ENCODE results near the gene KIF26B. TPM values are rescaled to one million over a fixed set of nuclear protein-coding genes. Genes with fewer than 3 reads are reported as not detected.
A peak's percentile ranks its signal among the peaks of the same experiment; 100 is the strongest.

The KIF26B gene
- total and polyA plus RNA-seq, 2 experiments from 2014 or later = 0.03 to 0.76 TPM

DNA sequence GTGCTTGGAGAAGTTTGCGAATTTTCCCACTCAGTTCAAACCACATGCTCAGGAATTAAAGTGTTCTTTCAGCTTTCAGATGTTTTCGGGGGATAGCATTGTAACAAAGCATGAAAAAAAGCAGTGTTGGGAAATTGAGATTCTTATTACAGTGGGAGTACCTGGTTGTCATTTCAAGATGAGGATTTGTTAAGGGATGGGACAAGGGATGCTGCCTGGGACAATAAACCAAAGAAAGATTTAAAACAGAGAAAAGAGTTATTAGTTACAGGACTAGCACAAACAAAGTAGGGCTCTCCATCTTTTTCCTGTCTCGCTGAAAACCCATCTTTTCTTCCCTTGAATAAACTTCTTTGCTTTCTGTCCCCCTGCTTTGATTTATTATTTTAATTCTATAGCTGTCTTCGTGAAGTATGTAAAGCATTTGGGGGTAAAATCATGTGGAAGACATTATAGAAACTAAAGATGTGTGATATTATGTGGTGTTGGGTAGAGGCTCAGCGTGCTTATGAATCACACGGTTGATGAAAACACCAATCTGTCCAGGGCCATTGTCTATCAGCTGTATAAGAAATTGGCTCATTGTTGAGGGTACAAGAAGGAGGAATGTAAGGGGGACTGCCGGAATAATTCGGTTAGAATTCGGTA, 277.6 kb downstream of the KIF26B start:
- H3K36me3 Mint-ChIP-seq (ENCODE audit: low read depth) = no peaks in the 10 kb centered on the region
- Histone ChIP-seq H3K4me1 (ENCODE audit: insufficient read depth) (no peaks in the 10 kb centered on the region), H3K27ac (ENCODE audit: low read depth) (no peak overlapping the region)

More for the DNA sequence above, 277.6 kb downstream of the KIF26B start:
- Histone ChIP-seq H4K20me1 (replicated peaks; ENCODE audit: insufficient read depth) (no peaks in the 10 kb centered on the region), H2AFZ (peak overlapping the region; percentile 59; the same call in 1 of the 2 replicates), H3K4me3 (no peak overlapping the region), H3K4me2 (no peak overlapping the region), H3F3A (replicated peaks; ENCODE audit: low read depth) (no peaks in the 10 kb centered on the region), H3K9me2 (ENCODE audit: insufficient read depth) (no peaks in the 10 kb centered on the region), H3K36me3 (ENCODE audit: insufficient read depth) (no peaks in the 10 kb centered on the region), H3K79me2 (replicated peaks; ENCODE audit: insufficient read depth) (no peaks in the 10 kb centered on the region), H3K27me3 (ENCODE audit: insufficient read depth) (no peaks in the 10 kb centered on the region)
- no peak overlapping the region for H3K4me3 Mint-ChIP-seq
- TF ChIP-seq EZH2 (IDR thresholded peaks at IDR 0.05; ENCODE audit: low read depth, unreplicated experiment) (no peak), NANOG (IDR thresholded peaks at IDR 0.05; ENCODE audit: borderline replicate concordance) (no peak), EZH2phosphoT487 (IDR thresholded peaks at IDR 0.05; ENCODE audit: unreplicated experiment) (no peak), JUNB (IDR thresholded peaks at IDR 0.05; ENCODE audit: unreplicated experiment) (no peak), STAT1 (IDR thresholded peaks at IDR 0.05; ENCODE audit: unreplicated experiment) (no peak), CREB1 (CRISPR knock-in tag; IDR thresholded peaks at IDR 0.05; ENCODE audit: low read depth) (no peak), POLR2AphosphoS5 (IDR thresholded peaks at IDR 0.05; ENCODE audit: low read depth) (no peak), ZNF331 (CRISPR knock-in tag; IDR thresholded peaks at IDR 0.05; ENCODE audit: low read depth) (no peak), ZNF114 (CRISPR knock-in tag; IDR thresholded peaks at IDR 0.05) (no peak)
- TF ChIP-seq, protein P1, sequence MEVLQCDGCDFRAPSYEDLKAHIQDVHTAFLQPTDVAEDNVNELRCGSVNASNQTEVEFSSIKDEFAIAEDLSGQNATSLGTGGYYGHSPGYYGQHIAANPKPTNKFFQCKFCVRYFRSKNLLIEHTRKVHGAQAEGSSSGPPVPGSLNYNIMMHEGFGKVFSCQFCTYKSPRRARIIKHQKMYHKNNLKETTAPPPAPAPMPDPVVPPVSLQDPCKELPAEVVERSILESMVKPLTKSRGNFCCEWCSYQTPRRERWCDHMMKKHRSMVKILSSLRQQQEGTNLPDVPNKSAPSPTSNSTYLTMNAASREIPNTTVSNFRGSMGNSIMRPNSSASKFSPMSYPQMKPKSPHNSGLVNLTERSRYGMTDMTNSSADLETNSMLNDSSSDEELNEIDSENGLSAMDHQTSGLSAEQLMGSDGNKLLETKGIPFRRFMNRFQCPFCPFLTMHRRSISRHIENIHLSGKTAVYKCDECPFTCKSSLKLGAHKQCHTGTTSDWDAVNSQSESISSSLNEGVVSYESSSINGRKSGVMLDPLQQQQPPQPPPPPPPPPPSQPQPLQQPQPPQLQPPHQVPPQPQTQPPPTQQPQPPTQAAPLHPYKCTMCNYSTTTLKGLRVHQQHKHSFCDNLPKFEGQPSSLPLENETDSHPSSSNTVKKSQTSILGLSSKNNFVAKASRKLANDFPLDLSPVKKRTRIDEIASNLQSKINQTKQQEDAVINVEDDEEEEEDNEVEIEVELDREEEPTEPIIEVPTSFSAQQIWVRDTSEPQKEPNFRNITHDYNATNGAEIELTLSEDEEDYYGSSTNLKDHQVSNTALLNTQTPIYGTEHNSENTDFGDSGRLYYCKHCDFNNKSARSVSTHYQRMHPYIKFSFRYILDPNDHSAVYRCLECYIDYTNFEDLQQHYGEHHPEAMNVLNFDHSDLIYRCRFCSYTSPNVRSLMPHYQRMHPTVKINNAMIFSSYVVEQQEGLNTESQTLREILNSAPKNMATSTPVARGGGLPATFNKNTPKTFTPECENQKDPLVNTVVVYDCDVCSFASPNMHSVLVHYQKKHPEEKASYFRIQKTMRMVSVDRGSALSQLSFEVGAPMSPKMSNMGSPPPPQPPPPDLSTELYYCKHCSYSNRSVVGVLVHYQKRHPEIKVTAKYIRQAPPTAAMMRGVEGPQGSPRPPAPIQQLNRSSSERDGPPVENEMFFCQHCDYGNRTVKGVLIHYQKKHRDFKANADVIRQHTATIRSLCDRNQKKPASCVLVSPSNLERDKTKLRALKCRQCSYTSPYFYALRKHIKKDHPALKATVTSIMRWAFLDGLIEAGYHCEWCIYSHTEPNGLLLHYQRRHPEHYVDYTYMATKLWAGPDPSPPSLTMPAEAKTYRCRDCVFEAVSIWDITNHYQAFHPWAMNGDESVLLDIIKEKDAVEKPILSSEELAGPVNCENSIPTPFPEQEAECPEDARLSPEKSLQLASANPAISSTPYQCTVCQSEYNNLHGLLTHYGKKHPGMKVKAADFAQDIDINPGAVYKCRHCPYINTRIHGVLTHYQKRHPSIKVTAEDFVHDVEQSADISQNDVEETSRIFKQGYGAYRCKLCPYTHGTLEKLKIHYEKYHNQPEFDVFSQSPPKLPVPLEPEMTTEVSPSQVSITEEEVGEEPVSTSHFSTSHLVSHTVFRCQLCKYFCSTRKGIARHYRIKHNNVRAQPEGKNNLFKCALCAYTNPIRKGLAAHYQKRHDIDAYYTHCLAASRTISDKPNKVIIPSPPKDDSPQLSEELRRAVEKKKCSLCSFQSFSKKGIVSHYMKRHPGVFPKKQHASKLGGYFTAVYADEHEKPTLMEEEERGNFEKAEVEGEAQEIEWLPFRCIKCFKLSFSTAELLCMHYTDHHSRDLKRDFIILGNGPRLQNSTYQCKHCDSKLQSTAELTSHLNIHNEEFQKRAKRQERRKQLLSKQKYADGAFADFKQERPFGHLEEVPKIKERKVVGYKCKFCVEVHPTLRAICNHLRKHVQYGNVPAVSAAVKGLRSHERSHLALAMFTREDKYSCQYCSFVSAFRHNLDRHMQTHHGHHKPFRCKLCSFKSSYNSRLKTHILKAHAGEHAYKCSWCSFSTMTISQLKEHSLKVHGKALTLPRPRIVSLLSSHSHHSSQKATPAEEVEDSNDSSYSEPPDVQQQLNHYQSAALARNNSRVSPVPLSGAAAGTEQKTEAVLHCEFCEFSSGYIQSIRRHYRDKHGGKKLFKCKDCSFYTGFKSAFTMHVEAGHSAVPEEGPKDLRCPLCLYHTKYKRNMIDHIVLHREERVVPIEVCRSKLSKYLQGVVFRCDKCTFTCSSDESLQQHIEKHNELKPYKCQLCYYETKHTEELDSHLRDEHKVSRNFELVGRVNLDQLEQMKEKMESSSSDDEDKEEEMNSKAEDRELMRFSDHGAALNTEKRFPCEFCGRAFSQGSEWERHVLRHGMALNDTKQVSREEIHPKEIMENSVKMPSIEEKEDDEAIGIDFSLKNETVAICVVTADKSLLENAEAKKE (CRISPR knock-in tag; IDR thresholded peaks at IDR 0.05) = no peak
- TF ChIP-seq, protein P2, sequence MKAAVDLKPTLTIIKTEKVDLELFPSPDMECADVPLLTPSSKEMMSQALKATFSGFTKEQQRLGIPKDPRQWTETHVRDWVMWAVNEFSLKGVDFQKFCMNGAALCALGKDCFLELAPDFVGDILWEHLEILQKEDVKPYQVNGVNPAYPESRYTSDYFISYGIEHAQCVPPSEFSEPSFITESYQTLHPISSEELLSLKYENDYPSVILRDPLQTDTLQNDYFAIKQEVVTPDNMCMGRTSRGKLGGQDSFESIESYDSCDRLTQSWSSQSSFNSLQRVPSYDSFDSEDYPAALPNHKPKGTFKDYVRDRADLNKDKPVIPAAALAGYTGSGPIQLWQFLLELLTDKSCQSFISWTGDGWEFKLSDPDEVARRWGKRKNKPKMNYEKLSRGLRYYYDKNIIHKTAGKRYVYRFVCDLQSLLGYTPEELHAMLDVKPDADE (IDR thresholded peaks at IDR 0.05) = no peak
- TF ChIP-seq, protein P3, sequence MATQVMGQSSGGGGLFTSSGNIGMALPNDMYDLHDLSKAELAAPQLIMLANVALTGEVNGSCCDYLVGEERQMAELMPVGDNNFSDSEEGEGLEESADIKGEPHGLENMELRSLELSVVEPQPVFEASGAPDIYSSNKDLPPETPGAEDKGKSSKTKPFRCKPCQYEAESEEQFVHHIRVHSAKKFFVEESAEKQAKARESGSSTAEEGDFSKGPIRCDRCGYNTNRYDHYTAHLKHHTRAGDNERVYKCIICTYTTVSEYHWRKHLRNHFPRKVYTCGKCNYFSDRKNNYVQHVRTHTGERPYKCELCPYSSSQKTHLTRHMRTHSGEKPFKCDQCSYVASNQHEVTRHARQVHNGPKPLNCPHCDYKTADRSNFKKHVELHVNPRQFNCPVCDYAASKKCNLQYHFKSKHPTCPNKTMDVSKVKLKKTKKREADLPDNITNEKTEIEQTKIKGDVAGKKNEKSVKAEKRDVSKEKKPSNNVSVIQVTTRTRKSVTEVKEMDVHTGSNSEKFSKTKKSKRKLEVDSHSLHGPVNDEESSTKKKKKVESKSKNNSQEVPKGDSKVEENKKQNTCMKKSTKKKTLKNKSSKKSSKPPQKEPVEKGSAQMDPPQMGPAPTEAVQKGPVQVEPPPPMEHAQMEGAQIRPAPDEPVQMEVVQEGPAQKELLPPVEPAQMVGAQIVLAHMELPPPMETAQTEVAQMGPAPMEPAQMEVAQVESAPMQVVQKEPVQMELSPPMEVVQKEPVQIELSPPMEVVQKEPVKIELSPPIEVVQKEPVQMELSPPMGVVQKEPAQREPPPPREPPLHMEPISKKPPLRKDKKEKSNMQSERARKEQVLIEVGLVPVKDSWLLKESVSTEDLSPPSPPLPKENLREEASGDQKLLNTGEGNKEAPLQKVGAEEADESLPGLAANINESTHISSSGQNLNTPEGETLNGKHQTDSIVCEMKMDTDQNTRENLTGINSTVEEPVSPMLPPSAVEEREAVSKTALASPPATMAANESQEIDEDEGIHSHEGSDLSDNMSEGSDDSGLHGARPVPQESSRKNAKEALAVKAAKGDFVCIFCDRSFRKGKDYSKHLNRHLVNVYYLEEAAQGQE (IDR thresholded peaks at IDR 0.05; ENCODE audit: unreplicated experiment) = no peak
- TF ChIP-seq, protein P4, sequence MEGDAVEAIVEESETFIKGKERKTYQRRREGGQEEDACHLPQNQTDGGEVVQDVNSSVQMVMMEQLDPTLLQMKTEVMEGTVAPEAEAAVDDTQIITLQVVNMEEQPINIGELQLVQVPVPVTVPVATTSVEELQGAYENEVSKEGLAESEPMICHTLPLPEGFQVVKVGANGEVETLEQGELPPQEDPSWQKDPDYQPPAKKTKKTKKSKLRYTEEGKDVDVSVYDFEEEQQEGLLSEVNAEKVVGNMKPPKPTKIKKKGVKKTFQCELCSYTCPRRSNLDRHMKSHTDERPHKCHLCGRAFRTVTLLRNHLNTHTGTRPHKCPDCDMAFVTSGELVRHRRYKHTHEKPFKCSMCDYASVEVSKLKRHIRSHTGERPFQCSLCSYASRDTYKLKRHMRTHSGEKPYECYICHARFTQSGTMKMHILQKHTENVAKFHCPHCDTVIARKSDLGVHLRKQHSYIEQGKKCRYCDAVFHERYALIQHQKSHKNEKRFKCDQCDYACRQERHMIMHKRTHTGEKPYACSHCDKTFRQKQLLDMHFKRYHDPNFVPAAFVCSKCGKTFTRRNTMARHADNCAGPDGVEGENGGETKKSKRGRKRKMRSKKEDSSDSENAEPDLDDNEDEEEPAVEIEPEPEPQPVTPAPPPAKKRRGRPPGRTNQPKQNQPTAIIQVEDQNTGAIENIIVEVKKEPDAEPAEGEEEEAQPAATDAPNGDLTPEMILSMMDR (conservative IDR thresholded peaks at IDR 0.05; ENCODE audit: low read depth in 2 of 2) = no peak
- H3K4me1 Mint-ChIP-seq = no peaks in the 10 kb centered on the region
- no peaks in the 10 kb centered on the region for H3K9me3 Mint-ChIP-seq
- DNase-seq (ENCODE audit: low spot score) = no peak
- peaks cover 4% of the 10 kb centered on the region for H3K27me3 Mint-ChIP-seq (ENCODE audit: insufficient read depth, low read depth, poor library complexity)
- ATAC-seq = no peak
- H3K27ac Mint-ChIP-seq = no peak overlapping the region
